Natural killer cell (primary cell): ENCODE data around the gene TBC1D2B. TPM values are rescaled to one million over a fixed set of nuclear protein-coding genes. Genes with fewer than 3 reads are reported as not detected.

ENCODE experiments used
- ATAC-seq, 3 donors: fragments of 150-1000 bp in 2 of 3; fragments of 200-7000 bp in 1 of 3; cut with Tn5 transposase; 1 replicate in 1 of 3; 2 replicates in 2 of 3; pipeline ENCODE4 v1.10.0; 2021; ENCODE audit warnings: mild to moderate bottlenecking in 2 of 3, moderate library complexity in 2 of 3
- DNase-seq, 2 donors: peaks; one replicate each; pipeline versions ENCODE4 v3.0.0 to v3.0.0-alpha.2; 2013 to 2021; ENCODE audit warnings: mixed read lengths in 1 of 2
- H3K27ac ChIP-seq: one replicate; pipeline ENCODE4 v1.5.1; 2013; ENCODE audit warnings: mild to moderate bottlenecking, low read length
- H3K27me3 ChIP-seq: one replicate; pipeline ENCODE4 v1.6.1; 2013; ENCODE audit warnings: low read length; ENCODE audit not compliant: control insufficient read depth, insufficient read depth
- H3K36me3 ChIP-seq: one replicate; pipeline ENCODE4 v1.6.1; 2013; ENCODE audit warnings: low read length; ENCODE audit not compliant: control insufficient read depth, insufficient read depth
- H3K4me1 ChIP-seq: one replicate; pipeline ENCODE4 v1.6.1; 2013; ENCODE audit warnings: low read length; ENCODE audit not compliant: control insufficient read depth, insufficient read depth
- H3K4me3 ChIP-seq: one replicate; pipeline ENCODE4 v1.5.1; 2013; ENCODE audit warnings: low read length
- H3K9me3 ChIP-seq: one replicate; pipeline ENCODE4 v1.6.1; 2013; ENCODE audit warnings: low read length; ENCODE audit not compliant: control insufficient read depth, insufficient read depth
- H3K27ac Mint-ChIP-seq, 2 donors: one replicate each; pipeline ENCODE4 v1.8.0; 2022; ENCODE audit warnings: mild to moderate bottlenecking in 2 of 2, mixed read lengths in 2 of 2, moderate library complexity in 1 of 2
- H3K27me3 Mint-ChIP-seq, 2 donors: one replicate each; pipeline ENCODE4 v1.8.0; 2022; ENCODE audit warnings: low read depth in 2 of 2, mixed read lengths in 2 of 2
- H3K36me3 Mint-ChIP-seq: one replicate; pipeline ENCODE4 v1.8.0; 2022; ENCODE audit warnings: mixed read lengths
- H3K4me1 Mint-ChIP-seq, 2 donors: one replicate each; pipeline ENCODE4 v1.8.0; 2022; ENCODE audit warnings: mixed read lengths in 2 of 2
- H3K4me3 Mint-ChIP-seq: one replicate; pipeline ENCODE4 v1.8.0; 2022; ENCODE audit warnings: mild to moderate bottlenecking, moderate library complexity, mixed read lengths
- H3K9me3 Mint-ChIP-seq, 2 donors: one replicate each; pipeline ENCODE4 v1.8.0; 2022; ENCODE audit warnings: mixed read lengths in 2 of 2
- CTCF ChIP-seq: fragments of 200-600 bp; IDR thresholded peaks from one replicate; pipeline ENCODE4 v1.8.0; 2022; ENCODE audit warnings: antibody characterized with exemption
- WGBS: methylation state at CpG from one replicate; pipeline ENCODE4 v1.1.7; 2013; ENCODE audit warnings: missing lambda C conversion rate; ENCODE audit not compliant: insufficient coverage; 5-methylcytosine and 5-hydroxymethylcytosine counted together
- intact Hi-C: fragments of 100-400 bp; cut with micrococcal nuclease; formaldehyde crosslinking; loops from one replicate; pipeline ENCODE4 v1.14.2; 2022
- total RNA-seq, 4 donors: library from RNA; stranded (reverse); fragments of 120-200 nt in 1 of 4; gene quantifications; one replicate each; pipeline versions ENCODE4 v1.2.3 to v1.2.4, GENCODE V29; 2013 to 2022

TBC1D2B gene
- total RNA-seq, 3 donors from 2014 or later (not counting 1 experiment from before 2014, with no cell fraction given) = 54.0 to 83.5 (median 56.7) TPM

DNA sequence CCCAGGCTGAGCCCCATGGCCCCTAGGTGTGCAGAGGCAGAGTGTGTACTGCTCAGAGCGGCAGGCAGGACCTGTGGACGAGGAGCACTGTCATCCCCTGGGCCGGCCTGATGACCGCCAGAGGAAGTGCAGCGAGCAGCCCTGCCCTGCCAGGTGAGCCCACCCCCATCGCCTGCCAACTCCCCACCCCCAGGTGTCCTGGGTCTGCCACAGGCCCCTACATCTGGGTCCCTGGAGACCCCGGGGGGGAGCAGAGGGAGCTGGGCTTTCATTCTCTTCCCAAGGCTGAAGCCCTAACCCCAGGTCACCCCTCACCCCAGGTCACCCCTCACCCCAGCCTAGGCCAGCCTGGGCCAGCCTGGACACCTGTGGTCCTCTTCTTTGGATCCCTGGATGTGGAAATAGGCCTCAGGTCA is 93.1 kb downstream of the TBC1D2B start:
- H3K27ac ChIP-seq = no peak overlapping the region
- no peaks in the 10 kb centered on the region for H3K9me3 Mint-ChIP-seq
- H3K27ac Mint-ChIP-seq = no peak overlapping the region
- H3K36me3 ChIP-seq = no peaks in the 10 kb centered on the region
- no peaks in the 10 kb centered on the region for H3K9me3 ChIP-seq
- 78% methylated on average over 2 of the region's 7 CpGs for WGBS
- no peak overlapping the region for H3K4me3 ChIP-seq
- no peak for TF ChIP-seq CTCF
- no peaks in the 10 kb centered on the region for H3K4me1 ChIP-seq
- no peaks in the 10 kb centered on the region for H3K36me3 Mint-ChIP-seq
- H3K27me3 Mint-ChIP-seq = no peaks in the 10 kb centered on the region
- intact Hi-C loops = no loop called here
- peaks cover 0 to 4% of the 10 kb centered on the region in 2 donors for H3K4me1 Mint-ChIP-seq
- no peak for DNase-seq
- no peaks in the 10 kb centered on the region for H3K27me3 ChIP-seq
- ATAC-seq = no peak
- no peak overlapping the region for H3K4me3 Mint-ChIP-seq

DNA sequence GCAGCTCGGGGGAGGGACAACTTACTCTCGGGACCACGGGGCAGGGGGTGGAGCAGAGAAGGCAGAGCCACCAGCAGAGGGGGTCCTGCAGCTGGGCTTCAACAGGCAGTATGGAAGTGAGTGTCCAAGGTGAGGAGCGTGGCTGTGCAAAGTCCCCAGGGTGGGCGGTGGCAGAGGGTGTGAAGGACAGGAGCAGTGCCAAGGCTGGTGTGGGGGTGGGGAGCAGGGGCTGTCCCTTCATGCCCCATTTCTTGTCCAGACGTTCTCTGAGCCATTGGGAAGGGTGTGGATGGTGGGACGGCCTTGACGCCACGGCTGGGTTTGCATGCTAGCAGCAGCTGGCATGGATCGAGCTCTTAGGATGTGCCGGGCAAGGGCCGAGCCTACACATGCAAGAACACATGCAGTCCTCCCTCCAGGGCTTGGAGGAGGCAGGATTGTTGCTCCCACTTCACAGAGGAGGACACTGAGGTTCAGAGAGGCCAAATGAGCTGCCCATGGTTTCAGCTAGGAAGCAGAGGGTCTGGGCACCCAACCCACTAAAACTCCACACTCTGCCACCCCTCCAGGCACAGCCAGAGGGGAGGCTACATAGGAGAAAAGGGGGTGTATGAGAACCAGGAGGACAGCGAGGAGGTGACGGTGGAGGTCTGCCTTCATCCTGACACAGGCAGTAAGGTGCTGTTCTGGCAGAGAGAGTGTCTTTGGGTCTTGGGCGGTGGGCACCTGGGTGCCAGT is 93.6 kb downstream of the TBC1D2B start:
- 67% methylated on average over 15 of the region's 15 CpGs for WGBS
- Mint-ChIP-seq H3K9me3 (no peaks in the 10 kb centered on the region), H3K27me3 (no peaks in the 10 kb centered on the region), H3K36me3 (no peaks in the 10 kb centered on the region), H3K4me1 (peaks cover 0 to 4% of the 10 kb centered on the region in 2 donors), H3K4me3 (no peak overlapping the region), H3K27ac (no peak overlapping the region)
- Histone ChIP-seq H3K4me1 (no peaks in the 10 kb centered on the region), H3K9me3 (no peaks in the 10 kb centered on the region), H3K4me3 (no peak overlapping the region), H3K36me3 (no peaks in the 10 kb centered on the region), H3K27me3 (no peaks in the 10 kb centered on the region), H3K27ac (no peak overlapping the region)
- ATAC-seq (no peak), DNase-seq (no peak)
- intact Hi-C loops = no loop called here
- no peak for TF ChIP-seq CTCF

DNA sequence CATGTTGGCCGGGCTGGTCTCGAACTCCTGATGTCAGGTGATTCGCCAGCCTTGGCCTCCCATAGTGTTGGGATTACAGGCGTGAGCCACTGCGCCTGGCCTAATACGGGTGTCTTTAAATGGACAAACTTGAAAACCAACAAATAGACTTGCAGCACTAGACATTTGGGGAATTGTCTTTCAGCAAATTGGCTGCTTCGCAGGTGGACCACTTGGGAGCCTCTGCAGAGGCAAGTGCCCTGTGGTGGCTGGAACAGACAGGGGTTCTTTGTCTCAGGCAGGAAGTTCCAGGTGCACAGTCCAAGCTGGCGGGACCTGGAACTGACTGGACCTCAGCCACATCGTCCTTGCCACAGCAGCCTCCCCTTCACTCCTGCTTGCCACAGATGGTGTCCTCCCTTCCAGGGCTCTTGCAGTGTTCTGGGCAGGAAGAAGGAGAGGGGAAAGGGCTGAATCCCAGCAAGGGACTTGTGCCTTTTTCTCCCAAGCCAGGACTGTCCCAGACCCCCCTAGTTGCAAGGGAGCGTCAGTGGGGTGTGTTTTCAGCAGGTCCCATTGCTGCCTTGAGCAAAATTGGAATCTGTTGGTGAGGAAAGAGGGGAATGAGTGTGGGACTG is 94.3 kb downstream of the TBC1D2B start:
- Histone ChIP-seq H3K9me3 (no peaks in the 10 kb centered on the region), H3K27me3 (no peaks in the 10 kb centered on the region), H3K36me3 (no peaks in the 10 kb centered on the region), H3K4me1 (no peaks in the 10 kb centered on the region), H3K27ac (no peak overlapping the region), H3K4me3 (no peak overlapping the region)
- ATAC-seq (no peak), DNase-seq (no peak)
- Mint-ChIP-seq H3K9me3 (no peaks in the 10 kb centered on the region), H3K4me1 (peaks cover 0 to 2% of the 10 kb centered on the region in 2 donors), H3K27ac (no peak overlapping the region), H3K36me3 (no peaks in the 10 kb centered on the region), H3K27me3 (no peaks in the 10 kb centered on the region), H3K4me3 (no peak overlapping the region)
- intact Hi-C loops = no loop called here
- 97% methylated on average over 8 of the region's 10 CpGs for WGBS
- no peak for TF ChIP-seq CTCF
